ENCODE results near the gene GTF2H4.

GRCh38 chr6:30945281-30945680, 37.3 kb downstream of the GTF2H4 start:
- no peak for TF ChIP-seq POLR2A (IDR thresholded peaks at IDR 0.05)
- no peak for TF ChIP-seq CTCF (IDR thresholded peaks at IDR 0.05)
